K562 (cell line): ENCODE data around the gene CMPK1.

Experiments
- BACH1 ChIP-seq: fragments of 200-800 bp; sonication (Bioruptor generic); IDR thresholded peaks from 2 replicates; pipeline ENCODE4 v1.6.1; 2016; ENCODE audit warnings: missing genetic modification characterization, missing compliant biosample characterization
- ELF1 ChIP-seq: fragments of 200-800 bp; sonication (Bioruptor generic); IDR thresholded peaks from 2 replicates; pipeline ENCODE4 v1.6.1; 2016; ENCODE audit warnings: missing genetic modification characterization, missing compliant biosample characterization
- HINFP ChIP-seq: fragments of 450-650 bp; conservative IDR thresholded peaks from 2 replicates; pipeline ENCODE4 v1.6.1; 2016; ENCODE audit warnings: missing genetic modification characterization, low read depth, mild to moderate bottlenecking, control low read depth, missing compliant biosample characterization
- JUN ChIP-seq, 2 experiments: sonication (generic) in 1 of 2; formaldehyde crosslinking in 1 of 2; IDR thresholded peaks; 2 replicates each; pipeline versions ENCODE4 v1.6.1 to v1.8.0; 2012 to 2022; ENCODE audit warnings: borderline replicate concordance in 2 of 2, mild to moderate bottlenecking in 2 of 2, improper control_type of control experiment in 1 of 2, low read depth in 1 of 2, low read length in 1 of 2, missing genetic modification reagents in 1 of 2
- KAT7 ChIP-seq: sonication (generic); formaldehyde crosslinking; IDR thresholded peaks from 2 replicates; pipeline ENCODE4 v1.8.0; 2022; ENCODE audit warnings: missing genetic modification reagents, mild to moderate bottlenecking, borderline replicate concordance
- MED1 ChIP-seq: sonication (generic); formaldehyde crosslinking; IDR thresholded peaks from 2 replicates; pipeline ENCODE4 v1.8.1; 2023; ENCODE audit warnings: missing genetic modification reagents, borderline replicate concordance
- MXI1 ChIP-seq: IDR thresholded peaks from 2 replicates; pipeline ENCODE4 v1.6.1; 2011; ENCODE audit warnings: low read depth, mild to moderate bottlenecking, improper control_type of control experiment, low read length
- SRSF7 ChIP-seq: fragments of 200-400 bp; formaldehyde crosslinking; optimal IDR thresholded peaks from 2 replicates; pipeline ENCODE3; 2017; ENCODE audit warnings: mild to moderate bottlenecking, low read depth, low read length
- STAT5B ChIP-seq: fragments of 250-450 bp; sonication (Bioruptor Pico); IDR thresholded peaks from 2 replicates; pipeline ENCODE4 v1.8.0; 2021; ENCODE audit warnings: mild to moderate bottlenecking, inconsistent platforms
- STAT6 ChIP-seq: sonication (generic); formaldehyde crosslinking; IDR thresholded peaks from 2 replicates; pipeline ENCODE4 v1.8.1; 2023; ENCODE audit warnings: mild to moderate bottlenecking, missing genetic modification reagents
- TAF1 ChIP-seq: IDR thresholded peaks from 2 replicates; pipeline ENCODE4 v1.6.1; 2011; ENCODE audit warnings: mild to moderate bottlenecking, low read length, moderate library complexity; ENCODE audit not compliant: insufficient read depth, control insufficient read depth, severe bottlenecking; ENCODE audit errors: extremely low read depth
- ZKSCAN1 ChIP-seq: fragments of 150-350 bp; IDR thresholded peaks from 2 replicates; pipeline ENCODE4 v1.6.1; 2016; ENCODE audit warnings: low read depth, low read length
- ZKSCAN8 ChIP-seq: fragments of 200-800 bp; sonication (Bioruptor generic); IDR thresholded peaks from 2 replicates; pipeline ENCODE4 v1.6.1; 2016; ENCODE audit warnings: missing genetic modification characterization, missing compliant biosample characterization
- ZNF184 ChIP-seq: sonication (generic); formaldehyde crosslinking; IDR thresholded peaks from 2 replicates; pipeline ENCODE4 v1.5.0; 2020; ENCODE audit warnings: missing genetic modification reagents

GRCh38 chr1:47325528-47325927 lies 8.1 kb upstream of the CMPK1 start:
- TF ChIP-seq STAT6 (CRISPR knock-in tag) (no peak), SRSF7 (no peak), MXI1 (no peak), TAF1 (no peak), ZNF184 (CRISPR knock-in tag) (no peak), HINFP (tag) (no peak), JUN (IDR thresholded peaks at IDR 0.05; ENCODE audit: borderline replicate concordance, low read depth, low read length) (no peak), JUN (CRISPR knock-in tag; IDR thresholded peaks at IDR 0.05; ENCODE audit: borderline replicate concordance) (no peak), KAT7 (CRISPR knock-in tag) (no peak), ELF1 (no peak), MED1 (CRISPR knock-in tag) (no peak), STAT5B (CRISPR knock-in tag) (no peak), ZKSCAN8 (CRISPR knock-in tag) (no peak), BACH1 (tag) (no peak), ZKSCAN1 (no peak)
